ENCODE data around the gene SLC2A3.
"Not testable (repeated sequence)": the region's sequence is repeated elsewhere in the genome, so short reads cannot be mapped to it uniquely, and the experiment has no call there.

Gene SLC2A3

DNA sequence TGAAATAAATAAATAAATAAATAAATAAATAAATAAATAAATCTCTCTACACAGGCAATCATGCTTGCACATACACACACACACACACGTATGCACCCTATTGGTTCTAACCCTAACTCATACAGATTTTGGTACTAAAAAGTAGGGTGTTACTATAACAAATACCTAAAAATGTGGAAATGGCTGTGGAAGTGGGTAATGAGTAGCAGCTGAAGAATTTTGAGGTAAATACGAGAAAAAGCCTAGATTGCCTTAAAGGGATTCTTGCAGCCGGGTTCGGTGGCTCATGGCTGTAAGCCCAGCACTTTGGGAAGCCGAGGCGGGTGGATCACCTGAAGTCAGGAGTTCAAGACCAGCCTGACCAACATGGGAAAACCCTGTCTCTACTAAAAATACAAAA, 15.7 kb upstream of the SLC2A3 start:
- DNase-seq (ENCODE audit: low read depth): no peak

DNA sequence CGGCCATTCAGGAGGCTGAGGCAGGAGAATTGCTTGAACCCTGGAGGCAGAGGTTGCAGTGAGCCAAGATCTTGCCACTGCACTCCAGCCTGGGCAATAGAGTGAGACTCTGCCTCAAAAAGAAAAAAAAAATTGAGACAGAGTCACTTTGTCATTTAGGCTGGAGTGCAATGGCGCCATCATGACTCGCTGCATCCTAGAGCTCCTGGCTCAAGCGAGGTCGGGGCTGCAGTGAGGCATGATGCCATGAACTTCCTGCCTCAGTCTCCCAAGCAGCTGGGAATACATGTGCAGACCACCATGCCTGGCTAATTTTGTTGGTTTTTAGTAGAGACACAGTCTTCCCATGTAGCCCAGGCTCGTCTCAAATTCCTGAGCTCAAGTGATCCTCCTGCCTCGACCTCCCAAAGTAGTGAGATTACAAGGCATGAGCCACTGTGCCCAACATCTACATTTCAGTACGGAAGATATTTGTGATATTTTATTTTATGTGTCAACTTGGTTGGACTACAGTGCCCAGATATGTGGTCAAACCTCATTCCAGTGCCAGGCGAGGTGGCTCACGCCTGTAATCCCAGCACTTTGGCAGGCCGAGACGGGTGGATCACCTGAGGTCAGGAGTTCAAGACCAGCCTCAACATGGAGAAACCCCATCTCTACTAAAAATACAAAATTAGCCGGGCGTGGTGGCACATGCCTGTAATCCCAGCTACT, 14.4 kb upstream of the SLC2A3 start:
- not testable (repeated sequence) for DNase-seq (ENCODE audit: low read depth)

GRCh38 chr12:7948589-7949260, 12.7 kb upstream of the SLC2A3 start:
- DNase-seq (ENCODE audit: low read depth): no peak

DNA sequence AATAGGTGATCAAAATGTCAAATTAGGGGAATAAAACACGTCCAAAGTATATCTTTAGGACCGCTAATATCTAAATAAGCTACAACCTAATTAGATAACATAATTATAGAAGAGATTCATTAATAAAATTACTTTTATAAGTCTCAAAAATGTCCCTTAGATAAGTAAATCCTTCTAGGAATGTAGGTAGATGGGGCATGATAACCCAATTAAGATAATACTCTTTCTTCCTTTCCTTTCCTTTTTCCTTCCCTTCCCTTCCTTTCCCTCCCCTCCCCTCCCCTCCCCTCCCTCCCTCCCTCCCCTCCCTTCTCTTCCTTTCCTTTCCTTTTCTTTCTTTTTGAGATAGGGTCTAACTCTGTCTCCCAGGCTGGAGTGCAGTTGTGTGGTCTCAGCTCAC, 11.0 kb upstream of the SLC2A3 start:
- DNase-seq (ENCODE audit: low read depth): no peak

DNA sequence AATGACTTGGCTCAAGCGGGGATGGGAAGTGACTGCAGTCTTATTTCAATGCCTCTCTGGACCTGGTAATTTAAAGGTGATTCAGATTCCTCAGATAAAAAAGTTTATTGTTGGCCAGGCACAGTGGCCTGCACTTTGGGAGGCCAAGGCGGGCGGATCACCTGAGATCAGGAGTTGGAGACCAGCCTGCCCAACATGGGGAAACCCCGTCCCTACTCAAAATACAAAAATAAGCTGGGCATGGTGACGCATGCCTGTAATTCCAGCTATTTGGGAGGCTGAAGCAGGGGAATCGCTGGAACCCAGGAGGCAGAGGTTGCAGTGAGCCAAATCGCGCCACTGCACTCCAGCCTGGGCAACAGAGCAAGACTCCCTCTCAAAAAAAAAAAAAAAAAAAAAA, 8.8 kb upstream of the SLC2A3 start:
- not testable (repeated sequence) for DNase-seq (ENCODE audit: low read depth)

DNA sequence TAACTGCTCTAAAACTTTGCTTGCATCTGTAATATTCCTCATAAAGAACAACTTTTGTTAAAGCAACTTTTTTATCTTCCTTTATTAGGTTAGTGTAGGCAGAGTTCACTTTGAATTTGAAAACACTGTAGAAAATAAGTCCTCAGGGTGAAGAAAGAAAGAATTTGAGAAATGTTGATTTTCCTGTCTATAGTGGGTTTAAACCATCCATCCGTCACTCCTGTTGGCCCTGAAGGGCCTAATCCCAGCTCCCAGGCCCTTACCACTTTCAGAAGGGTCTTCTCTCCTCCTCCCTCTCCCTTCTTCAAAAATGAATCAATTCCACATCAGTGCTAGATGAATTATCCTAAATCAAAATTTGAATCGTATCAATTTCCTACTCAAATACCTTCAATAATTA, 4.9 kb upstream of the SLC2A3 start:
- no peak for DNase-seq (ENCODE audit: low read depth)

DNA sequence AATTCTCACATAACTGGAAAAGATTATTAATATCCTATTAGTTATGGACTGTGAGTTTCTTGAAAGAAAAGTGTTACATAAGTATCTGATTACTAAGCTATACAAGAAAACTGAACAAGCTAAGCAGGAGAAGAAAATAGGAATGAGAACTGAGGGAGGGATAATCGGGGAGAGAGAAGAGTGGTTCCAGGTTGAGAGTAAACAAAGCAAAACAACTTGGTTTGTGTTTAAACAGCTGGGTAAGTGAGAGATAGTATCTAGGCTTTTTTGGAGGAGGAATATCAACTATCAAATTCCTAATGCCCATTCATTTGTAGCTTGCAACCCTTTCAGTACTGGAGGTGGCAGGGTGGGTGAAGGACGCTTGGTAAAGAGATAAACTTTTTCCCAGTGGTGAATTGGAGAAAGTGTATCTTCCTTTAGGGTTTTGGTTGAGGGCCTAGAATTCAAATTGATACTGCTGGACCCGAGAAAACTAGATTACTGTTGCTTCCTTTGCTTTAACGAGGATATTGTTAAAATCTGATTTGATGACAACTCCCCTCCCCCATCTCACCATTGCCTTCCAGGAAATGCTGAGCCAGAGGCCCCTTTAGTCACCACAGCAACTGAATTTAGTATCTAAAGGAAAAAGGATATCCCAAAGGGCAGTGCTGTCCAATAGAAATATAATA, 2.0 kb upstream of the SLC2A3 start:
- DNase-seq (ENCODE audit: low read depth): no peak

- DNase-seq (ENCODE audit: low read depth): no peak
These were observed 996 bp downstream of the SLC2A3 start for GRCh38 chr12:7934889-7935492.

- DNase-seq (ENCODE audit: low read depth): no peak
These were observed 1.7 kb downstream of the SLC2A3 start for GRCh38 chr12:7934091-7934888.

- DNase-seq (ENCODE audit: low read depth): peak; percentile 71
These were observed 2.7 kb downstream of the SLC2A3 start for GRCh38 chr12:7933255-7933726.

GRCh38 chr12:7932599-7933240, 3.3 kb downstream of the SLC2A3 start:
- not testable (repeated sequence) for DNase-seq (ENCODE audit: low read depth)

DNA sequence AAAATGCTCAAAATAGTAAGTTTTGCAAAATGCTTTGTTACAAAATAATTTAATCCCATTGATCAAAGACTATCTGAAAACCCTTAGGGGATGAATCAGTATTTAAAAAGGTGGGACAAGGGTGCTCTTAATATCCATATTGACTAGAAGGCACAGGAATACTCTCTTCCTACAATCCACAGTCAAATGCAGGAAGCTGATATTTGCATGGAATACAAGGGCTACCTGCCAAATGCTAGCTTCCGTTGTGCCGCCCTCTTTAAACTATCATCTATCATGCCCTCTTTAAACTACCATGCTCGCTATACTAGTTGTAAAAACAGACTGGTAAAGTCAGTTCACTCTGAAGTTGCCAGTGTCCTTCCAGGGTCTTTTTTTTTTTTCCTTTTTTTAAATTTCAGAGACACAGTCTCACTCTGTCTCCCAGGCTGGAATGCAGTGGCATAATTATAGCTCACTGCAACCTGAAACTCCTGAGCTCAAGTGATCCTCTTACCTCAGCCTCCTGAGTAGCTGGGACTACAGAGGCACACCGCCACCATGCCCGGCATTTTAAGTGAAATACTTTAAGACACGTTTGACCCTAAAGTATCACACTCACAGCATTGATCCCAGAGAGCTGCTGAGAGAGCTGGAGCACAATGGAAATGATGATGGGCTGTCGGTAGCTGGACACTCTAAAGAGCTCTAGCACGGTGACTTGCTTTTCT, 6.7 kb downstream of the SLC2A3 start:
- DNase-seq (ENCODE audit: low read depth): no peak

GRCh38 chr12:7927470-7927869, 8.5 kb downstream of the SLC2A3 start:
- no peak for DNase-seq (ENCODE audit: low read depth)

DNA sequence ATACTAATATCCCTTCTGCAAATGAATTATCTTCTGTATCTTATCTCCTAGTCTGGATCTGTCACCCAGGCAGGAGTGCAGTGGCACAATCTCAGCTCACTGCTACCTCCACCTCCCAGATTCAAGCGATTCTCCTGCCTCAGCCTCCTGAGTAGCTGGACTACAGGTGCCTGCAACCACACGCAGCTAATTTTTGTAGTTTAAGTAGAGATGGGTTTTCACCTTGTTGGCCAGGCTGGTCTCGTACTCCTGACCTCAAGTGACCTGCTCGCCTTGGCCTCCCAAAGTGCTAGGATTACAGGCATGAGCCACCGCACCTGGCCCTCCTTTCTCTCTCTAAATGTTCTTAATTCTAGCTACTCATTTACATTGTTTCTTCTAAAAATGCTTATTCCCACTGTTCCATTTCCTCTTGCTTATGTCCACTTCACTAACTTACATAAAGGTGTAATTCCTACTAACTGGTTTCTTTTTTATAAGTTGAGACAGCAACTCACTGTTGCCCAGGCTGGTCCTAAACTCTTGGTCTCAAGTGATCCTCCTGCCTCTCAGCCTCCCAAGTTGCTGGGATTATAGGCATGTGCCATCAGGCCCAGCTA, 9.8 kb downstream of the SLC2A3 start:
- DNase-seq (ENCODE audit: low read depth): not testable (repeated sequence)

GRCh38 chr12:7923241-7924236, 12.4 kb downstream of the SLC2A3 start:
- no peak for DNase-seq (ENCODE audit: low read depth)

GRCh38 chr12:7921181-7921580, 14.8 kb downstream of the SLC2A3 start:
- DNase-seq (ENCODE audit: low read depth): not testable (repeated sequence)

DNA sequence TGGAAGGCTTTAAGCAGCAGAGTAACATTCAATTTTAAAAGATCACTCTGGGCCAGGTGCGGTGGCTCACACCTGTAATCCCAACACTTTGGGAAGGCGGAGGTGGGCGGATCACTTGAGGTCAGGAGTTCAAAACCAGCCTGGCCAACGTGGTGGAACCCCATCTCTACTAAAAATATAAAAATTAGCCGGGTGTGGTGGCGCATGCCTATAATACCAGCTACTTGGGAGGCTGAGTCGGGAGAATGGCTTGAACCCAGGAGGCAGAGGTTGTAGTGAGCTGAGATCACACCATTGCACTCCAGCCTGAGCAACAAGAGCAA, 17.8 kb downstream of the SLC2A3 start:
- not testable (repeated sequence) for DNase-seq (ENCODE audit: low read depth)

DNA sequence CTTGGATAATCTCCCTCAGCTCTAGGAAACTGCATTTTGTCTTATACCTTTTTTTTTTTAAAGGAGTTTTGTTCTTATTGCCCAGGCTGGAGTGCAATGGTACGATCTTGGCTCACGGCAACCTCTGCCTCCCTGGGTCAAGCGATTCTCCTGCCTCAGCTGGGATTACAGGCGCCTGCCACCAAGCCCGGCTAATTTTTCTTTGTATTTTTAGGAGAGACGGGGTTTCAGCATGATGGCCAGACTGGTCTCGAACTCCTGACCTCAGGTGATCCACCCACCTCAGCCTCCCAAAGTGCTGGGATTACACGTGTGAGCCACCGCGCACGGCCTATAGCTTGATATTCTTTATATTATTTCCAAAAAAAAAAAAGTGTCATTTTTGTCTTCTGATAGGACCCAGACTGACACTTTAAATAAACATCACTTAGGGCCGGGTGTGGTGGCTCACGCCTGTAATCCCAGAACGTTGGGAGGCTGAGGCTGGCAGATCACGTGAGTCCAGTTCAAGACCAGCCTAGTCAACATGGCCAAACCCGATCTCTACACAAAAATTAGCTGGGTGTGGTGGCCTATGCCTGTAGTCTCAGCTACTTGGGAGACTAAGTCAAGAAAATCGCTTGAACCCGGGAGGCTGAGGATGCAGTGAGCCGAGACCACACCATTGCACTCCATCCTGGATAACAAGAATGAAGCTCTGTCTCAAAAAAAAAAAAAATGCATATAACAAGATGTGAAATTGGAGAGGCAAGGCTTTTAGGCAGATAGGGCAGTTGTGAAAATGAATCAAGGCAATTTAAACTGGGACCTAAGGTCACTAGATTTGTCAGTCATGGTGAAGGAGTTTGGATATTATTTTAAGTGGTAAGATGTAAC, 18.4 kb downstream of the SLC2A3 start:
- DNase-seq (ENCODE audit: low read depth): no peak
